Midbrain (tissue), 1 donor: ENCODE measurements around the gene DPF3.

Source experiments
- DNase-seq: peaks from one replicate; lab custom pipeline; 2025; lab: John Stamatoyannopoulos, UW

The DPF3 gene

DNA sequence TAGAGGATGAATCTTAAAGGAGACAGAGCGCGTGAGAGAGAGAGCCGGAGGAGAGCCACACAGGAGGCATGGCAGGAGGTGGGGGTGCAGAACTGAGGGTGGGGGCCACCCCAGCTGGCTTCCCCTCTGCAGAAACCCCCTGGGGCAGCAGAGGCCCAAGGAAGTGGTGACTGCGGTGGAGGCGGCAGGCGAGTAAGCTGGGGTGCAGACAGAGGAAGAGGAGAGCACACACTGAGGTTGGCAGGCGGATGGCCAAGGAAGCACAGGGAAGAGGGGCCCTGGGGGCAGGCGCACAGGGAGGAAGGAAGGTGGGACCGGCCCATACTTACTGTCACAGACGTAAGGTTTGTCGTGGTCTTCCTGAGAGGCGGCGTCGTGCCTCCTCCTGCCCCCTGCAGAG lies 179.8 kb downstream of the DPF3 start:
- no peak for DNase-seq

DNA sequence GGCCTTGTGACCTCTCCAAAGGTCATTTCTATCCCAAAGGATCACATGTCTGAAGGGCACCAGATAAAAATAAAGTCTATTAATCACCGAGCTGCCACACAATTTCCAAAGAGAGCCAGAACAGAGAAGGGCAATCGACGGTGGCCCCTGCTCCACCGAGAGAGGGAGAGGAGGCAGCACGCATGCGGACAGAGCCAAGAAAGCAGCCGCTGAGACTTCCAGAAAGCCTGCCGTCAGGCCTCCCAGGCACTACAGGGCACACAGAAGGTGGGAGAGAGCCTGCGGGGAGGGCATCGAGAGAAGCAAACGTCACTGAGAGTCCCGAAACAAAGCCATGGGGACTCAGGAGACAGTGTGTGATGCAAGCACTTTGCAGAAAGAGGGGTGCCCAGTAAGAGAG lies 182.0 kb downstream of the DPF3 start:
- DNase-seq = no peak

DNA sequence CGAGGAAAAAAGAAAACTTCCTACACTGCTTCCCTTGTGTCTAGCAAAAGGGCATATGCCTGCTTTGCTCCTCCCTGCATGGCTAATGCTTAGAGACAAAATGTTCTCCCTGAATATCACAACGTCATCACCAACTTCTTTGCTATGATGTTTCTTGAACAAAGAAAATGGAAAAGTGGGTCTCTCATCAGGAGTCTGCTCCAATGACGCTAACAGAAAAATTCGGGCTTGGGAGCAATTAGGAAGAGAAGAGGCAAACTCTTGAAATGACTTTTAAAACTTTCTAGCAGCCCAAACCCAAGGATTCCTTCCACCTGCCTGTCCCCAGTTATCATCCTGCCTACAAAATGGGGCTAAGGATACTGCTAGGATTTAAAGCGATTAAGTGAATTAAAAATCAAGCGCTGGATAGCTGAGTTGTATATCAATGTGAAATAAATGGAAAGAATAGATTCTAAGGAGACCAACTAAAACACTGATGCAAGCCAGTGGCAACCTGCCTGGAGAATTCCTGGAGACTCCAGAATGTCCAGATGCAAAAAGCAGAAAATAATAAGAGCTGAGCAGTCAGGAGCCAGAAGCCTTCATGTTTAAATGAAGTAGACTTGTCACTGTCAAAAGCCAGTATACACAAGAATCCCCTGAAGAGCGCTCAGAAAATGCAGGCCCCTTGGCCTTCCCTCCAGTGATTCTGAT lies 183.8 kb downstream of the DPF3 start:
- peak; percentile 39 for DNase-seq

DNA sequence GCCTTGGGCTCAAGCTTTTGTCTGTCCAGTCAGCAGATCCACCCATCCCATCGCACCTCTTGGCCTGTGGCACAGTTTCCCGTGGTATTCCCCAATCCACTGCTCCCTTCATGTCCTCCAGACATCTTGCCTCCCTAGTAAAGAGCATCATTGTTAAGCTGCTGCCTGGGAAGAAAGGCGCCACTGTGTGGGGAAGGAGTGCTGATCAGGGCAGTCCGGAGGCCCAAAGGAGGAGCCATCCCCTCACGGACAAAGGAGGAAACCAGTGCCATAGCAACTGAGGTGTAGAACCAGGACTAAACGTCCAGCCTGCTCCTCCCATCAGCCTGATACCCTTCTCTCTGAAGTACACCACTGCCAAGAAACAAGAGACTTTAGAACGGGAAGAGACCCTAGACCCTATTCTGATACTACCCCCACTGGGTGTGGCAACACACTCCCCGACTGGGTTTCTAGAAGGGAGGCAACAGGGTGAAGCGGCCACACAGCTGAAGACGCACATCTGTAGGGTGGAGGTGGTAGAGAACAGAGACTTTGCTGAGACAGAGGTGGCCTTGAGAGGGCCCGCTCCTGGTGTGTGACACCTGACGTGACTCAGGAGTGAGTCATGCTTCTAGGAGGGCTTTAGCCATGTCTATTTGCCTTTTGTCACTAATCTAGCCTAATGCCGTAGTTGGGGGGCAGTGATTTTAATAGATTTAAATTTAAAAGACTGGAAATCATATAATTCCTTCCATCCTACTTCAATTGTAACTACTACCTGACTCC lies 185.0 kb downstream of the DPF3 start:
- DNase-seq = peak; percentile 60

DNA sequence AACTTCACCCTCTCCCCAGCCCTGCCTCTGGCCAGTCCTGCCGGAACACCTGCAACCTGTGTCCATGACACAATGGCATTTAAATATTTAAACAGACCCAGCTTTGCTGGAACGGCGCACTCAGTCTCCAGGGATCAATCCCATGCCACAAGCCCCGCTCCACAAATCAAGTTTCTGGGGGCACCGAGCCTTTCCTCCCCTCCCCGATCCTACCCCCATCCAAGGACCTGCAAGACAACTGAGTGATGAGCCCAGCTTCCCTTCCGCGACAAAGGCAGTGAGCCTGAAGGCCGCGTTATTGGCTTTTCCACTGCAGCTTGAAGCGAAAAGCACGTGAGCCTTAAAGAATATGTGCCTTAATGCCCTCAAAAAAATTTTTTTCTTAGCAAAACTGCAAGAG lies 185.7 kb downstream of the DPF3 start:
- no peak for DNase-seq

DNA sequence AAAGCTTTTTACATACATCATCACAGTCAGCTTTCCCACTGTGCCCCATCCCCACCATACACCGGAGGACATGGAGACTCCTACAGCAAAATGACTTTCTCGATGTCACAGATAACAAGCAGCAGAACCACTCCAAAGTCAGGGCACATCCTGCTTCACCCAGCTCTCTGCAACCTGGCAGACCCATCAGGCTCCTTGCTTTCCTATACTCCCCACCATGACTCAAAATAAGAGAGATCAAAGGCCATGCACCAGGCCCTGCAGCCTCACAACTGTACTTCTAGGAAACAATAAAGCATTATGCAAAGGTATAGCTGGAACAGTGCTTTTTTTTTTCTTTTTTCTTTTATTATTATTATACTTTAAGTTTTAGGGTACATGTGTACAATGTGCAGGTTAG lies 187.4 kb downstream of the DPF3 start:
- no peak for DNase-seq

DNA sequence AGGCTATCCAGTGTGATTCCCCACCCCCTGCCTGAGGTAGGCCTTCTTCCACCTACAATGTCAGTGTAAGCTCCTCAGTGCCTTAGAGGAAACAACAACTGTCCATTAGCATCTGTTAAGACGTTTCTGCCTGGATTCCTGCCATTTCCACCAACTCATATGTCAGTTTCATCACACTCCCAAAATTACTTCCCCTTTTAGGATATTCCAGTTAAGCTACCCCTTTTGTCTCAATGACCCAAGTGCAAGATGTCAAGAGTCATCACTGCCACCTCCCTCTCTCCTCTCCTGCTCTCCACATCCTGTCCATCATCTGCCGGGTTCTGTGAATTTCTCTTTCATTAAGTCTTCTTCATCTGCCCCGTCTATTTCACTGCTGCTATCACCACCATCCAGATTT lies 189.4 kb downstream of the DPF3 start:
- DNase-seq = no peak

DNA sequence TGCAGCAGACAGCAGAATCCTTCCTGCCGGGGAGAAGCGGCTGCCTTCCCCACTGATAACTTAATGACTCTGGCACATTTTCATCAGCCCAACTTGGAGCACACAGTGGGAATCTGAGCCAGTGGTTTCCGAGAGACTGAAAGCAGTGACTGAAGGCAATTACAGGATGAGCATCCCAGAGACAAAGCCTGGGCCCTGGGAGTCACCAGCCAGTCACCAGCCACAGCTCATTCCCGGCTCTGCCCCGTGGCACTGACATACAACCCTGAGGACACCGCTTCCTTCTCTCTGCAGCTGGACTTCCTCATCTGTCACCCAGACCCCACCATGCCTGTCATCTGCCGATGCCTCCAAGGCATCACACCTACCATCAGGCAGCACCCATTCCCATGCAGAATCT lies 192.3 kb downstream of the DPF3 start:
- DNase-seq = no peak

DNA sequence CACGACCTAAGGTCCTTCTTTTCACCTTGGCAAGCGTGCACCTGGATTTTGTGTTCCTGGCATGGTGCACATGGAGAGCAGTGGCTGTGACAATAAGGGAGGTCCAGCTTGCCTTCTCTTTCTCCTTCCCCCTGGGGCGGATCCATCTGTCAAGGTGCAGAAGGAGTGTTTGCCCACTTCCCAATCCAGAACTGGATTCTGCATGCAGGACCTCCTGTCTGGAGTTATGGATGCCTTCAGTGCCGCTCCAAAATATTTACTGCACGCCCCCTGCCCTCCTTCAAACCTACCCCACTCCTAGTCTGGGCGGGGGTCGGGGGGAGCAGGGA lies 192.7 kb downstream of the DPF3 start:
- DNase-seq = no peak

DNA sequence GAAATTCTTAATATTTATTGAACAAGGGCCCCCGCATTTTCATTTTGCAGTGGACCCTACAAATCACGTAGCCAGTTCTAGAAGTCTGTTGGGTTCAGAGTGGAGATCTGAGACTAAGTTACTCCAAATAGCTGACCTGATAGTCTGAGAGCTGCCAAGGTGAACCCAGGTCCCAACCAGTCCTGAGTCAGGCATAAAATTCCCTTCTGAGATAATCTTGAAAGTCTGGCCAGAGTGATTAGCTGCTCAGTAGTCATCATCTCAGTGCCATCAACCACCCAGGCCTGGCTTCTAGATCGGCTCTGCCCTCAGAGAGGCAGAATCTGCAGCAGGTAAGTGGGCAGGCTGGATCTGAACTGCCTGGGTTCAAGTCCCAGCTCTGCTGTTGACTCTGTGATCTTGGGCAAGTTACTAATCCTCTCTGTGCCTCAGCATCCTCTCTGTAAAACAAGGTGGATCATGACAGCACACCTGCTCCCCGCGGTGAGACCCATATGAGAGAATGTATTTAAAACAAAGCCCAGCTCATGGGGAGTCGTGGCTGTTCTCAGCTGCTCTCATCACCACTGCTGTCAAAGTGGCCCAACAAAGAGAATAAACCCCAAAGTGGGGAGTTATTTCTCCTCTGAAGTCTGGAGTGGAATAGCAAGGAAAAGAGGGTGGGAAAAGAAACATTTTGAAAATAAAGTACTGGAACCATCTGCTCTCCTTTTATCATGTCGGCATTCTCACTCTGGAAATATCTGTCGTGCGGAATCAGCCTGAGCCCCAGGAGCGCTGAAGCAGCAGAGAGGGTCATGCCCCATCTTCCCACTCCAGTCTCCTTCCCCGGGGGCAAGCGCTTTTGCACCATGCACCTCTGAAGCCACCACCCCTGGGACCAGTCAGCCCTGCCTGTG lies 193.3 kb downstream of the DPF3 start:
- no peak for DNase-seq

DNA sequence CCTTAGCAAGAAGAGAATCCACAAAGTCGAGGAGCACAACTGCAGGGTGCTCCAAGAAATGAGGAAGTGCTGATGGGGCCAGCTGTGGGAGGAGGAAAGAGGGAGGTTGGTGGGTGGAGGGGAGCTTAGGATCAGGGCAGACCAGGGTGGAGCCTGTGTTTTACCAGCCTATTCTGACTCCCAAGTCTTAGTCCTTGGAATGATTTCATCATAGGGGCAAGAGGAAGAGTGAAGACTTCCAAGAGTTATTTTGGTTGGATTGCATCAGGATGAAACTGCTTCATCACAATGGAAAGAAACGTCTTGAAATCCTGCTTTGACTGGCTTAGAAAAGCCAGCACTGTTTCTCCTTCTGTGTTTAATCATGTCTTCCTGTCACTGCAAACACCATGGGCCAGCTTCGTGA lies 194.0 kb downstream of the DPF3 start:
- DNase-seq = no peak

DNA sequence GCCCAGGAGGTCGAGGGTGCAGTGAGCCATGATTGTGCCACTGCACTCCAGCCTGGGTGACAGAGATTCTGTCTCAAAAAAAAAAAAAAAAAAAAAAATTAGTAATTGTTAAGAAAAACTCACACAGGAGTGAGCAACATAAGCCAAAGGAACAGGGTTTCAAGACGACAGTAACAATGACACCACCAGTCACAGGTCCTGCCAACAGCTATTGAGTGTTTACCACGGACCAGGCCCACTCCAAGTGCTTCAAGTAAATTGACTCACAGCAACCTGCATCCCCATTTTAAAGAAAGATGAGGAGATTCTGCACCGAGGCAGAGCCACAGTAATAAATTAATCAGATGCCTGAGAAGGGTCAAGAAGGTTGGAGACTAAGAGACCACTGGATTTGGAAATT lies 194.5 kb downstream of the DPF3 start:
- no peak for DNase-seq

DNA sequence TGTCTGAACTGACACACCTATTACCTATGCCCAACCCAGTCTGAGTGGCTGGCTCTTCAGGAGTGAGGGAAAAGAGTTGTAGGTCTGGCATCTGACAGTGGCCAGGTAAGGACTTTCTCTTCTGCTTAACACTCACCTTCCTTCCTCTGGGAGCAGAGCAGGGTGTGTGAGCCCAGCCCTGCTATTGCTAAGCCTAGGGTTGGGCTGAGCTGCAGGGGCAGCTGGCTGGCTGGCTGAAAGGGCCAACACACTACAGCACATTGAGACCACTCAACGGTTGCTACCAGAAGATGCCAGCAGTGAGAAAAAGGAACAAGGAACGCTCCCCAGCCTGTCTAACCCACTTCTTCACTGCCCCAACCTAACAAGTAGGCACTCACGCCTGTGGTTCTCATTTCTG lies 201.2 kb downstream of the DPF3 start:
- DNase-seq = peak; percentile 12

DNA sequence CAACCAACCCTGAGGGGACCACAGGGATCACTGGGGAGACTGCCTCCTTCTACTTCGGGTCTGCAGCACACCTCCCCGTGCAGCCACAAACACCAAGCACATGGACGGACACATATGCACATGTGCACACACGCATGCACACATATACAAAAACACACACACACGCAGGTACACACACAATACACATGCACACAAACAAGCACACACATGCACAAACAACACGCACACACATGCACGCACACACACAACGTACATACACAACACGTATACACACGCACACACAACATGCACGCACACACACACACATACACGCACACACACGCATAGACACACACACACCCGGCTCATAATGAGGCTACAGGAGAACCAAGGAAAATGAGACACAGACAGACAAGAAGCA lies 203.6 kb downstream of the DPF3 start:
- no peak for DNase-seq

DNA sequence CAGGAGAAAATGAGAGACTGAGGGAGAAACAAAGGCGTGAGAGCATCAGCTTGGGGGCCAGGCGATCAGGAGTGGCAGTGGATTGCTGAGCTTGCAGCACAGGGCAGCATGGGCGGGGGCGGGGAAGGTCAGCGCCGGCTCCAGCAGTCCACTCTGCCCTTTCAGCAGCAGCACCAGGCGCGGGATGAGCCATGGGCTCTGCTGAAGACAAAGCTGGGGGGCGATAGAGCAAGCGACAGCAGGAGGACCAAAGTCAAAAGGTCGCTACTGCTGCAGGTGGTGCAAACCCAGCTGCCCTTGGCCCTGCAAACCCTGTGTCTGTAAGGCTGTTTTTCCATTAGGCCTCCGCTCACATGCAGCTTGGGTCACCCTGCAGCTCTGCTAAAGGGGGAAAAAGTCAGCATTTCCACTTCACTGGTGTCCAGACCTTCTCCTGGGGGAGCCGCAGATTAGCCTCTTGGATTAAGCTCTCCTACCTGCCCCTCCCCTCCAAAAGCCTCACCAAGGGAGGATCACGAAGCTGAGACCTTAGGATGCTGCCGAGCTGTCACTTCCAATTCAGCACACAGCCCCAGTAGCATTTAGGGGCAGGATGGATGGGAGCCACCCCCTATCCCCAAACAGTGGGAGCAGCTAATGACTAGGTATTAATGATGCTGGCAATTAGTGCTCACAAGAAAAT lies 204.8 kb downstream of the DPF3 start:
- no peak for DNase-seq

DNA sequence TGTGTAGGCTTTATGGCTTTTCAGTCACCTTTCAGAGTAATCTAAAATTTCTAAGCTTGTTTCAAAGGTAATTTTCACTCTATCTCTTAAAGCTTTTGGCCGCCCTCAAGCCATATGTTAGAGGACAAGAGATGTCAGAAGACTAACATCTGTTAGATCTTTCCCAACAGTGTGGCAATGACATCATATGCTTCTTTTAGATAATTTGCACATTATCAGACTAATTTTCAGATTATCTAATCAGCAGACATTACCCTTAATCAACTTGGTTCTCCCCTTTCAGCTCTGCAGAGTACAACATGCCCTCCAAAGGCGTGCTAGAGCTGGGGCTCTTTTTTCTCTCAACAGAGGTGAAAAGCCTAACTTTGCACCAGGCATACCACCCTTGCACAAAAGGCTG lies 207.1 kb downstream of the DPF3 start:
- DNase-seq = no peak

DNA sequence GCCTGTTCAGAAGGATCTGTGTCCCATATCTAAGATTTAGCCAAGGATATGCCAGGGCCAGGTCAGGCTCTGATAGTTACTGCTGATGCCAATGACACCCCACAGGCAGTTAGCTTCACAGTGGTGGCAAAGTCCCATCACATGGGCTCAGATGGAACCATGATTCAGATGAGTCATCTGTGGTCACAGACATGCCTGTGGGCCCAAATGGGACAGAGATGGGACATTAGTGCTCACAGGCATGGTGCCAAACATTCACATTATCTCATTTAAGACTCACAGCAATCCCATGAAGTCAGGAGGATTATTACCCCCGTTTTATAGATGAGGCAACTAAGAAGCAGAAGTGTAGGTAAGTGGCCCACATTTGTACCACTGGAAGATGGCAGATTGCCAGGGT lies 207.8 kb downstream of the DPF3 start:
- DNase-seq = no peak

DNA sequence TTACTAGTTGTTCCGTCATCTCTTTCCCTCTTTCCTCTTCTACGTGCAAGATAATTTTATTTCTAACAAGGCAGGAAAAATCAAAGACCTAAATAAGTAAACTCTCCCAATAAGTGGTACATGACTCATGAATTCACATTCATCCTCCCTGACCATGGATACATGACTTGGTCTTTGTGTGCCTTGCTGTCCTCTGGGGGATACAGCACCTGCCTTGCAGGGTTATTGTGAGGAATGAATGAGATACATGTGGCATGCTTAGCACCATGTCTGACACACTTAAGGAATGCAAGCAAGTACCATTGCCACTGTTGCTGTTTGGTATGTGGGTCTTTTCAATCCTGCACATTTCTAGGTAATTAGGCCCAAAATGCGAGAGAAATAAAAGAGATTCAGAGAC lies 208.4 kb downstream of the DPF3 start:
- DNase-seq = no peak

DNA sequence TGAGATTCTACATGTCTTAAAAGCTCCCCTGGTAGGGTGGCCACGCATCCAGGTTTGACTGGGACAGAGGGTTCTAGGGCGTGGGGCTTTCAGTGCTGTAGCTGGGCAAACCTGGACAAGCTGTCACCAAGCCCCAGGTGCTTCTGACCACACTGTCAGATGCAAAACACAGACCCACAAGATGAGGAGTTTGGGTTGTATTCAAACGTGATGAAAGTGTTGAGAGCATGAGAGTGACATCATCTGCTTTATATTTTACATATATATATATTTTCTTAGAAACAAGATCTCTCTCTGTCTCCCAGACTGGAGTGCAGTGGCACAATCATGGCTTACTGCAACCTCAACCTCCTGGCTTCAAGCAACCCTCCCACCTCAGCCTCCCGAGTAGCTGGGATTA lies 210.1 kb downstream of the DPF3 start:
- no peak for DNase-seq

DNA sequence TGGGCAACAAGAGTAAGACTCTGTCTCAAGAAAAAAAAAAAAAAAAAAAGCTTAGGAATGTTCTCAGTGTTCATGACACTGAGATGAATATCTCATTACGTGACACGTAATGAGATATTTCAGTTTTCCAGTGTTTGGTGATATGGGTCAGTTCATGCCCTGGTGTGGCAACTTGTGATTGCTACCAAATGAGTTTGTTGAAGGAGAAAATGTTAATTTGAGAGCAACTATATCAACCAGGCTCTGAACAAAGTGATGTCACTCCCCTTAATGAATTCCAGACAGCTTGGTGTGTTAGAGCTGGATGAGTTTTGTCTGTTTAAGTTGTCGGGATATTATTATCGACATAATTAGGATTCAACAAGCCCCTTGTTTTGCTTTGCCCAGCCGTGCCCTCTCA lies 211.7 kb downstream of the DPF3 start:
- DNase-seq = no peak

DNA sequence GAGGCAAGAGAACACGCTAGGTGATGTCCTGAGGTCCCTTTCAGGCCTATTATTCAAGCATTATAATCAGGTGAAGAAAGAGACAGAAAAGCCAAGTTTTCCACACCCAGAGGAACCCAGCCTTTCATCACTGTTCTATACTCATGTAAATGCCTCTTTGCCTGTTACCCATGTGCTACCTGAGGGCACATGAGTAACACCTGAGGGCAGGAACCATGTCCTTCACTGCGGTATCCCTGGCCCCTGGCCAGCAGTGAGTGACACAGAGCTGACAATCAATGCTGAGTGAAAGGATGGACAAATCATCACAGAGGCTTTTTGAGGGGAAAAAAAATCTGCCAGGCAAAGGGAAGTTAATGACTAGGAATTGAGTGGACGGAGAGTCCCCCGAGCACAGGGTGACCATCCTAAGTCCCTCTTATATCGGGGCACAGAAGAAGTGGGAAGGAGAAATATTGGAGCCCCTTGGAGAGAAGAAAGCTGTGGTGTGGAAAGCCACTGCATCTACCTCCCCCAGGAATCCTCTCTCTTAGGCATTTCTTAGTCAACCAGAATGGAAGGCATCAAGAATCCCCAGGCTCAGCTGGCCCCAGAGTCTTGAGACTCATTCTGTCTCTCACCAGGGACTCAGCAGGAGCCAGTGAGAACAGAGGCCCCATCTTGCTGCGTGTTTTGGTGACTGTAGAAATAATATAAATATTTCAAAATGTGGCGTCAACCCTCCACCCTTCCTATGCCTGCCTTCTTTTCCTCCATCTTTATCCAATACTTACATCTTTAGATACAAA lies 212.9 kb downstream of the DPF3 start:
- no peak for DNase-seq
